Stimulated activated CD4-positive, alpha-beta T cell treated with anti-CD3 and anti-CD28 coated beads, Interleukin-12 subunit alpha, Interleukin-12 subunit beta, amount 100 ng/mL, for 48 hours (primary cell): Measurements from ENCODE around the gene KANSL1.

Source experiments
- DNase-seq, 3 donors: peaks; one replicate each; pipeline ENCODE4 v3.0.0-alpha.2; 2020; ENCODE audit warnings: low read depth in 2 of 3, low spot score in 1 of 3

Gene KANSL1

GRCh38 chr17:46044286-46044928 is 148.8 kb downstream of the KANSL1 start:
- peak in 1 of 3 donors; percentile 27 for DNase-seq

DNA sequence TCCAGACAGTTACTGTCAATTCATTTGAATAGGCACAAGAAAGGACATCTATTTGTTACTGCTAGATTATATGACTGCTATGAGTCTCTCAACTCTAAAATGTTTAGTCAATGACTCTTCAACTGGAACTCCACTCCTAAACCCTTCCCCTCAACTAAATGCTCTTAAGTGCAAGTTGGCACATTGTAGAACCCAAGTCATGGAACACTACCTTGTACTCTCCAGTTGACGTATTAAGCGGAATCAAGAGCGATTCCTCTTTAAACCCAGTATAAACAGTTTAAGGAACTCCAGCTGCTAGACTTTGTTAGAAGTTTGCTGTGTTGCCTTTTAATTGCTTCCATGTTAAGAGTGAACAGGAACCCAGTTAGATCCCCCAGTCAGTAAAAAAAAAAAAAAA is 149.6 kb downstream of the KANSL1 start:
- DNase-seq: no peak

DNA sequence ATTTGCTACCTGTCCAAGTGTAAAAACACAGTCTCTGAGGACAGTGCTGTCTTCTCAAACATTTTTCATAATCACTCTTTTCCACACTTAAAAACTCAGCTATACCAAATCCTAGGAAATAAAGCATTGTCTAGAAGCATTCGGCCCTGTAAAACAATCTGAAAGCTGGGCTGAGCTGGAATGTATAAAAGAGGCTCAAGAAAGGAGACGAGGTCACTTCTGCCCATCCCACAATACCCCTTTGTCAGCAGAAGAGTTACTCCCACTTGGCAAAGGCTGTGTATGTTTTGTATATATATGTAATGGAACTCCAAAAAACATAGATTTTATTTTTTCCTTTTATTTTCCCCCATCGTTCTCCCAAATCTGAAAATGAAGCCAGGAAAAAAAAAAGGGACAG is 150.3 kb downstream of the KANSL1 start:
- DNase-seq: no peak

DNA sequence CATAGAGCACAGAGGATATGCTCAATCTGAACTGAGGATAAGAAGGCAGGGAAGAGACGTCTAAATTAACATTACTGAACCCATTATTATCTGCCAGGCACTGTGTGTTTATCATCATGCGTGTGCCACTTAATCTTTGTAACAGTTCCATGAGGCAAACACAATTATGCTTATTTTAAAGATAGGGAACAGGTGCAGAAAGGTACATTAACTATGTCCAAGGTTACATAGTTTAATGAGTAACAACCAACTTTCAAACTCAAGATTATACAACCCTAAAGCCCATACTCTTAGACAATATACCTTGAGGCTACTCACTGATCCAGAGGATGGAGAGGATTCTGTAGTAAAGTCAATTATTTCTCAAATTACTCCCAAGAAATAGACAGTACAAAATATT is 151.0 kb downstream of the KANSL1 start:
- DNase-seq: no peak

DNA sequence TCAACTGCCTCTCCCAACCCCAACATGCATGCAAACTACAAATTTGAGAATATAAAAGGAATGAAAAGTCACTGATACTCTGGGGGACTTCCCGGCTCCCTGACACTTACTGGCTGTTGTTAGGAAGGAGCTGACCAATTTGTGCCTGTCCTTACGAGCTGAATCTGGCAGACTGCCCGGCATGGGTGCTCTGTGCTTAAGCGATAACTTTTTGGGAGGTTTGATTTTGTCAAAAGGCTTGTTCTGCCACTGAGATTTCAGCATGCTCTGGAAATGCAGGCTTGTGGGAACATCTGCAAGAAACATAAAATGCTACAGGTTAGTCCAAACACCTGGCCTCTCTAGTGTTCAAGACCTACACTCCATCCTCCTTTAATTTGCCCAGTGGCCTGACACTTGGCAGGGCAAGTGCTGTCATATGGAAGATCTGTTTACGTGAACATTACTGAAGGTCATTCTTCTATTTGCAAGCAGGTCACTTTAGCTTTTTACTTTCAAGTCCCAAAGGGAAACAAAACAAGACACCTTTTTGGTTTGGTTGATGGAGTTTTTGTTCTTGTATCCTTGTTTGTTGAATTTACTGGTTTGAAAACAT is 153.5 kb downstream of the KANSL1 start:
- DNase-seq: no peak

- DNase-seq: no peak
Observed at GRCh38 chr17:46038937-46039336, 154.3 kb downstream of the KANSL1 start.

DNA sequence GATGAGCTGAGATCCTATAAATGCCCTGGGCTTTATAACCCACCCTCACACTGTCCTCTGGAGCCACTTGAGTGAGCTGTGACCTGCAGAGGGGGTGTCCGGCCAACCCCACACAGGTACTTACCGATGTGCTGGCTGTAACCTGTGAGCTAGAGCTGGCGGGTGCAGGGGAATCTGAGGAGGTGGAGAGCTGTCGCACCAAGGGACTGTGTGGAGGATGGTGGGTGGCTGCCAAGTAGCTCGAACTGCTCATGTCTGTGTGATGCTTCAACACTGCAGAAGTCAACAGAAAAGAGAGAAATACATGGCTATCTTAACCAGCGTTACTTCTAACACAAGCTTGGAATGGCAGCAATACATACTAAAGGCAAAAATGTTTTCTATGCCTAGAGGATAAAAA is 154.8 kb downstream of the KANSL1 start:
- DNase-seq: no peak

GRCh38 chr17:46037722-46038255 is 155.4 kb downstream of the KANSL1 start:
- no peak for DNase-seq

- no peak for DNase-seq
Observed at GRCh38 chr17:46036491-46036890, 156.7 kb downstream of the KANSL1 start.

- no peak for DNase-seq
Observed at GRCh38 chr17:46035112-46035818, 158.0 kb downstream of the KANSL1 start.

DNA sequence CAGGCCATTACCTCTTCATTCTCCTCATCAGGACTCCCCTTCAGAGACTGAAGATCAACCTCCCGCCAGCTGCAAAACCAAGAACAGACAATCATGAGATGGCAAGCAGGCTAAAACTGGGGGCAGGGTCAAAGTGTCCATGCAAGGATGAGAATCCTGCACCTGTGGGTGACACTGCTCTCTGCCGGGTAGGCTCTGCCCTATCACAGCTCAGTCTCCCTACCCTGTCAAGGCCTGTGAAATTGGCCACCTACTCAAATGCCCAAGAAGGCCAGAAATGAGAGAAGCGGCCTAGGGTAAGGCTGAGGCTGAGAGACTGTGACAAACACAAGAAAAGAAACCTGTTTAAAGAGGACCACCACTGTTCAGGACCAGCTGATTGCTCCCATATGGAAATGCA is 159.8 kb downstream of the KANSL1 start:
- no peak for DNase-seq

DNA sequence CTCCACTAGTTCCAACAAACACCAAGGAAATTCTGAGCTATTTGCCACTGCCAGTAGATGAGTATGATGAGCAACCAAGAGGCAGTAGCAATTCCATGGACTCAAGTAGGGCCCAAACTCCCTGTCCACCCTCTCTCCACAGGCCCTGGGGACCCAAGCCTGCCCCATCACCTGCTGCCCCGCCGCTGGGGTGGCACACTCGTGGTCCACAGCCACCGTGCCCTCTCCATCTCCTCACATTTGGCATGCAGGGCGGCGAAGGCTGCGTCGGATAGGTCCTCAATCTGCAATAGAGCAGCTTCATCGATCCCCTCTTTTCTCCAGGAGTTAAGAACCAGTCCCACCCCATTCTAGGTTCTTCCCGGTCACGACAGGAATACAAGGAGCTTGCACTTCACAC is 160.3 kb downstream of the KANSL1 start:
- no peak for DNase-seq

GRCh38 chr17:46031920-46032319 is 161.3 kb downstream of the KANSL1 start:
- no peak for DNase-seq

- no peak for DNase-seq
Observed at GRCh38 chr17:46031440-46031839, 161.8 kb downstream of the KANSL1 start.

DNA sequence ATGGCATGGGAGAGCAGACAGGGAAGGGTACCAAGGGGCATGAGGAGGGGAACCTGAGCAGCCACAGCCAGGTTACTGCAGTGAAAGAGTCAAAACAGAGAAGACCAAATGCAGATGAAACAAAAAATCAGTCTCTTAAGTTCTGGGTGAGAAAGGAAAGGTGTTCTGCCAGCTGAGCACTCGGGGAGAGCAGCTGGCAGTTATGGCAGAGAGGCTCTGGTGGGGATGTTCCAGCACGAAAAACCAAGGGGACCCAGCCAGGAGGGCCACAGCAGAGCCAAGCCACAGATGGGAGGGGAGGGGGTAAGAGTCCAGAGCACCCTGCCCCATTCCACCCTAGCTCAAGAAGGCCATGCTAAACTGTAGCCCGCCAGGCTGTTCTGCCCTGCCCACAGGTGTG is 162.5 kb downstream of the KANSL1 start:
- no peak for DNase-seq

GRCh38 chr17:46029627-46030026 is 163.6 kb downstream of the KANSL1 start:
- DNase-seq: no peak

DNA sequence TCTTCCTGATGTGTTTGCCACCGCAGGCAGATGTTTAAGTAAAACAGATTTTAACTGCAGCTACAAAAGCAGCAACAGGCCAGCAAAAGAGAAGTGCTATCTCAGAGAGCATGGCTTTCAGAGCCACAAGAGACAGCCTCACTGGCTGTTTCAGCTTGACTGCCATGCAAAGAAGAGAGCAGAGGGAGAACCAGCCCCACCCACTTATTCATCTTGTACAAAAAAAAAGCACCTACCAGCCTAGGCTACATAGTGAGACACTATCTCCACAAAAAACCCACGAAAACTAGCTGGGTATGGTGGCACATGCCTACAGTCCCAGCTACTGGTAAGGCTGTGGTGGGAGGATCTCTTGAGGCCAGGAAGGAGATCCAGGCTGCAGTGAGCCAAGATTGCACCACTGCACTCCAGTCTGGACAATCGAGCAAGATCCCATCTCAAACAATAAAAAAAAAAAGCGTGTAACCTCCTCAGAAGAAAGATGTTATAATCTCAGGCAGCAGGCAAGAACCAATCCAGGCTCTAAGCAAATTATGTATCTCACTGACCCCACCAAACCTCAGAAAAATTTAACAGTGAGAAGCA is 164.2 kb downstream of the KANSL1 start:
- DNase-seq: no peak

- no peak for DNase-seq
Observed at GRCh38 chr17:46028374-46028773, 164.9 kb downstream of the KANSL1 start.

DNA sequence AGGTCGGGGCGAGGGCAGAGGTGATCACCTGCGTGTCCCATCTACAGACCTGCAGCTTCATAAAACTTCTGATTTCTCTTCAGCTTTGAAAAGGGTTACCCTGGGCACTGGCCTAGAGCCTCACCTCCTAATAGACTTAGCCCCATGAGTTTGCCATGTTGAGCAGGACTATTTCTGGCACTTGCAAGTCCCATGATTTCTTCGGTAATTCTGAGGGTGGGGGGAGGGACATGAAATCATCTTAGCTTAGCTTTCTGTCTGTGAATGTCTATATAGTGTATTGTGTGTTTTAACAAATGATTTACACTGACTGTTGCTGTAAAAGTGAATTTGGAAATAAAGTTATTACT is 165.3 kb downstream of the KANSL1 start:
- no peak for DNase-seq

DNA sequence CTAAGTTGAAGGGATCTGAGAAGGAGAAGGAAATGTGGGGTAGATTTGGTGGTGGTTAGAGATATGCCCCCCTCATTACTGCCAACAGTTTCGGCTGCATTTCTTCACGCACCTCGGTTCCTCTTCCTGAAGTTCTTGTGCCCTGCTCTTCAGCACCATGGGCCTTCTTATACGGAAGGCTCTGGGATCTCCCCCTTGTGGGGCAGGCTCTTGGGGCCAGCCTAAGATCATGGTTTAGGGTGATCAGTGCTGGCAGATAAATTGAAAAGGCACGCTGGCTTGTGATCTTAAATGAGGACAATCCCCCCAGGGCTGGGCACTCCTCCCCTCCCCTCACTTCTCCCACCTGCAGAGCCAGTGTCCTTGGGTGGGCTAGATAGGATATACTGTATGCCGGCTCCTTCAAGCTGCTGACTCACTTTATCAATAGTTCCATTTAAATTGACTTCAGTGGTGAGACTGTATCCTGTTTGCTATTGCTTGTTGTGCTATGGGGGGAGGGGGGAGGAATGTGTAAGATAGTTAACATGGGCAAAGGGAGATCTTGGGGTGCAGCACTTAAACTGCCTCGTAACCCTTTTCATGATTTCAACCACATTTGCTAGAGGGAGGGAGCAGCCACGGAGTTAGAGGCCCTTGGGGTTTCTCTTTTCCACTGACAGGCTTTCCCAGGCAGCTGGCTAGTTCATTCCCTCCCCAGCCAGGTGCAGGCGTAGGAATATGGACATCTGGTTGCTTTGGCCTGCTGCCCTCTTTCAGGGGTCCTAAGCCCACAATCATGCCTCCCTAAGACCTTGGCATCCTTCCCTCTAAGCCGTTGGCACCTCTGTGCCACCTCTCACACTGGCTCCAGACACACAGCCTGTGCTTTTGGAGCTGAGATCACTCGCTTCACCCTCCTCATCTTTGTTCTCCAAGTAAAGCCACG is 165.9 kb downstream of the KANSL1 start:
- DNase-seq: no peak
